Lower leg skin (tissue), 4 donors: ENCODE results near the gene POLR2E. TPM values are rescaled to one million over a fixed set of nuclear protein-coding genes. Genes with fewer than 3 reads are reported as not detected.

ENCODE experiments used
- DNase-seq, 2 donors: peaks; one replicate each; pipeline ENCODE4 v3.0.0-alpha.2; 2019; ENCODE audit warnings: low spot score in 2 of 2
- H3K4me3 ChIP-seq: fragments of 200-600 bp; sonication (generic); 2 replicates; pipeline ENCODE4 v1.5.1; 2017; ENCODE audit warnings: mild to moderate bottlenecking, low read depth; ENCODE audit not compliant: poor library complexity, severe bottlenecking
- CTCF ChIP-seq, 3 donors: fragments of 450-650 bp; IDR thresholded peaks; one replicate each; pipeline ENCODE4 v1.5.1; 2016; ENCODE audit warnings: antibody characterized with exemption in 3 of 3, mild to moderate bottlenecking in 3 of 3, moderate library complexity in 2 of 3
- POLR2A ChIP-seq, 2 donors: fragments of 450-650 bp; IDR thresholded peaks; one replicate each; pipeline ENCODE4 v1.6.1; 2016 to 2017; ENCODE audit warnings: antibody characterized with exemption in 2 of 2, mild to moderate bottlenecking in 1 of 2, moderate library complexity in 1 of 2
- WGBS, 2 donors: methylation state at CpG; one replicate each; pipeline ENCODE4 v1.1.5; 2018; 5-methylcytosine and 5-hydroxymethylcytosine counted together
- intact Hi-C: fragments of 100-400 bp; cut with DNase I; formaldehyde crosslinking; loops from one replicate; pipeline ENCODE4 v1.15.0; 2023; ENCODE audit warnings: low total_unique reads
- total RNA-seq, 4 donors: library from RNA; depleted of rRNA; stranded (reverse); fragments of >200 nt; gene quantifications; one replicate each; pipeline ENCODE4 v1.1.0, GENCODE V29; 2016

POLR2E gene
- total RNA-seq, 4 donors from 2014 or later, result 93.3 to 198 (median 123) TPM

- WGBS, 2 donors, result 11 to 20% methylated on average over 20 of the region's 20 CpGs
- no peak overlapping the region for H3K4me3 ChIP-seq
- intact Hi-C loops, result loop anchor here (5.0 kb wide), 1 partner anchor 164 kb away; the partner anchor contains the start of gene CIRBP
- DNase-seq, result no peak
- no peak for TF ChIP-seq CTCF (IDR thresholded peaks at IDR 0.05)
- TF ChIP-seq POLR2A (IDR thresholded peaks at IDR 0.05), result no peak
These were observed 8.0 kb upstream of the POLR2E start for GRCh38 chr19:1103132-1103707.

- 33 to 36% methylated on average over 17 of the region's 17 CpGs for WGBS, 2 donors
- intact Hi-C loops, result loop anchor here (5.0 kb wide), 1 partner anchor 165 kb away; the partner anchor contains the start of gene CIRBP
- TF ChIP-seq CTCF (IDR thresholded peaks at IDR 0.05) (no peak), POLR2A (IDR thresholded peaks at IDR 0.05) (no peak)
- DNase-seq, result peak in 1 of 2 donors; percentile 85
- H3K4me3 ChIP-seq, result no peak overlapping the region
These were observed 7.4 kb upstream of the POLR2E start for GRCh38 chr19:1102407-1103131.

DNA sequence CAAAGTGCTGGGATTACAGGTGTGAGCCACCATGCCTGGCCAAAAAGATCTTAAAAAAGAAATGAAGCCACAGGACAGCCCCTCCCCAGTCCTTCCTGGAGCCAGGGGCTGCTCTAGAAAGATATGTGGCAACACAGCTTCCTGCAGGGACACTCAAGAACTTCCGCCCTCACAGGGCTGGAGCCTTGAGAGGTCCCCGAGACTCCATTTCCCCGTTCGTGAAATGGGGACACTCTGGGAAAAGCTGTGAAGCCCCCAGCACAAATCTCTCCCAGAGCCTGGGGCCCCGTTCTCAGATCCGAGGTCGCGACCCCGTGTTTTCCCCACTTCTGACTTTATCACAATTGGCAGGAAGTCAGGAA is 6.1 kb upstream of the POLR2E start:
- 21 to 22% methylated on average over 9 of the region's 9 CpGs for WGBS, 2 donors
- intact Hi-C loops, result loop anchor here (5.0 kb wide), 1 partner anchor 166 kb away; the partner anchor contains the start of gene CIRBP
- DNase-seq, result no peak

GRCh38 chr19:1098177-1099051 is 3.2 kb upstream of the POLR2E start:
- TF ChIP-seq CTCF (IDR thresholded peaks at IDR 0.05) (peak in 1 of 3 donors; percentile 30), POLR2A (IDR thresholded peaks at IDR 0.05) (no peak)
- intact Hi-C loops, result no loop called here

More for the DNA sequence above, 6.1 kb upstream of the POLR2E start:
- no peak overlapping the region for H3K4me3 ChIP-seq
- TF ChIP-seq POLR2A (IDR thresholded peaks at IDR 0.05), result no peak
- no peak for TF ChIP-seq CTCF (IDR thresholded peaks at IDR 0.05)

GRCh38 chr19:1097810-1098176 is 2.6 kb upstream of the POLR2E start:
- H3K4me3 ChIP-seq, result no peak overlapping the region
- DNase-seq, result no peak
- TF ChIP-seq CTCF (IDR thresholded peaks at IDR 0.05), result no peak
- no peak for TF ChIP-seq POLR2A (IDR thresholded peaks at IDR 0.05)
- intact Hi-C loops, result no loop called here
- WGBS, 2 donors, result 61 to 64% methylated on average over 7 of the region's 7 CpGs

More at GRCh38 chr19:1098177-1099051, 3.2 kb upstream of the POLR2E start:
- WGBS, 2 donors, result 43 to 52% methylated on average over 15 of the region's 15 CpGs
- peak in 1 of 2 donors; percentile 64 for DNase-seq
- H3K4me3 ChIP-seq, result no peak overlapping the region
